Measurements from ENCODE around the gene CCNO.

CCNO gene

GRCh38 chr5:55219770-55220169 lies 13.6 kb downstream of the CCNO start:
- H3F3A ChIP-seq (ENCODE audit: low read depth) = no peaks in the 10 kb centered on the region
- H3K4me2 ChIP-seq (ENCODE audit: low read depth, low read length, poor library complexity, severe bottlenecking) = no peak overlapping the region
- no peaks in the 10 kb centered on the region for H3K79me2 ChIP-seq (ENCODE audit: insufficient read depth, low read length)
- no peak for TF ChIP-seq CTCF (conservative IDR thresholded peaks at IDR 0.05; ENCODE audit: low read length)
- H3K4me3 ChIP-seq (ENCODE audit: low read length, poor library complexity, severe bottlenecking) = no peak overlapping the region
- no peaks in the 10 kb centered on the region for H4K20me1 ChIP-seq (ENCODE audit: insufficient read depth, low read length, poor library complexity, severe bottlenecking)
- H3K9me2 ChIP-seq (replicated peaks; ENCODE audit: low read depth, low read length) = no peaks in the 10 kb centered on the region
- H3K9ac ChIP-seq (ENCODE audit: low read depth, low read length, poor library complexity, severe bottlenecking) = no peak overlapping the region
- no peaks in the 10 kb centered on the region for H3K36me3 ChIP-seq (ENCODE audit: insufficient read depth, low read length)
- H2AFZ ChIP-seq (ENCODE audit: low read length) = no peak overlapping the region
- no peaks in the 10 kb centered on the region for H3K4me1 ChIP-seq (ENCODE audit: insufficient read depth, low read length, poor library complexity, severe bottlenecking)
- H3K27me3 ChIP-seq (ENCODE audit: insufficient read depth, low read length, poor library complexity, severe bottlenecking) = no peaks in the 10 kb centered on the region
- no peaks in the 10 kb centered on the region for H3K9me3 ChIP-seq (ENCODE audit: insufficient read depth, low read depth, low read length)

GRCh38 chr5:55218967-55219366 lies 14.4 kb downstream of the CCNO start:
- Histone ChIP-seq H3K9me2 (replicated peaks; ENCODE audit: low read depth, low read length) (no peaks in the 10 kb centered on the region), H3K4me1 (ENCODE audit: insufficient read depth, low read length, poor library complexity, severe bottlenecking) (no peaks in the 10 kb centered on the region), H3K9ac (ENCODE audit: low read depth, low read length, poor library complexity, severe bottlenecking) (no peak overlapping the region), H3K36me3 (ENCODE audit: insufficient read depth, low read length) (no peaks in the 10 kb centered on the region), H4K20me1 (ENCODE audit: insufficient read depth, low read length, poor library complexity, severe bottlenecking) (no peaks in the 10 kb centered on the region), H3F3A (ENCODE audit: low read depth) (no peaks in the 10 kb centered on the region), H3K79me2 (ENCODE audit: insufficient read depth, low read length) (no peaks in the 10 kb centered on the region), H2AFZ (ENCODE audit: low read length) (no peak overlapping the region), H3K27me3 (ENCODE audit: insufficient read depth, low read length, poor library complexity, severe bottlenecking) (no peaks in the 10 kb centered on the region), H3K4me2 (ENCODE audit: low read depth, low read length, poor library complexity, severe bottlenecking) (no peak overlapping the region), H3K4me3 (ENCODE audit: low read length, poor library complexity, severe bottlenecking) (no peak overlapping the region), H3K9me3 (ENCODE audit: insufficient read depth, low read depth, low read length) (no peaks in the 10 kb centered on the region)
- TF ChIP-seq EZH2phosphoT487 (IDR thresholded peaks at IDR 0.05; ENCODE audit: borderline replicate concordance) (no peak), CTCF (conservative IDR thresholded peaks at IDR 0.05; ENCODE audit: low read length) (no peak)

GRCh38 chr5:55211184-55211874 lies 22.1 kb downstream of the CCNO start:
- TF ChIP-seq EZH2phosphoT487 (IDR thresholded peaks at IDR 0.05; ENCODE audit: borderline replicate concordance) (no peak), CTCF (conservative IDR thresholded peaks at IDR 0.05; ENCODE audit: low read length) (no peak)
- Histone ChIP-seq H3K4me3 (ENCODE audit: low read length, poor library complexity, severe bottlenecking) (no peak overlapping the region), H4K20me1 (ENCODE audit: insufficient read depth, low read length, poor library complexity, severe bottlenecking) (no peaks in the 10 kb centered on the region), H3F3A (ENCODE audit: low read depth) (no peaks in the 10 kb centered on the region), H3K9me3 (ENCODE audit: insufficient read depth, low read depth, low read length) (no peaks in the 10 kb centered on the region), H3K4me1 (ENCODE audit: insufficient read depth, low read length, poor library complexity, severe bottlenecking) (no peaks in the 10 kb centered on the region), H3K9ac (ENCODE audit: low read depth, low read length, poor library complexity, severe bottlenecking) (no peak overlapping the region), H3K27me3 (ENCODE audit: insufficient read depth, low read length, poor library complexity, severe bottlenecking) (no peaks in the 10 kb centered on the region), H3K36me3 (ENCODE audit: insufficient read depth, low read length) (no peaks in the 10 kb centered on the region), H3K4me2 (ENCODE audit: low read depth, low read length, poor library complexity, severe bottlenecking) (no peak overlapping the region), H2AFZ (ENCODE audit: low read length) (no peak overlapping the region), H3K79me2 (ENCODE audit: insufficient read depth, low read length) (no peaks in the 10 kb centered on the region), H3K9me2 (replicated peaks; ENCODE audit: low read depth, low read length) (peaks cover 3% of the 10 kb centered on the region; the same call in 1 of the 2 replicates)

Measured in Loucy (cell line).